Calu3 (cell line): ENCODE results near the gene MUTYH. TPM values are rescaled to one million over a fixed set of nuclear protein-coding genes. Genes with fewer than 3 reads are reported as not detected.

ENCODE experiments used
- BruUV-seq: library from RNA; stranded (reverse); fragments of 400-500 nt; replicated peaks from 2 replicates; lab custom pipeline; 2021; lab: Mats Ljungman, UMichigan
- CTCF ChIA-PET: fragments of 300-600 bp; sonication (Branson Sonifier 250); formaldehyde crosslinking; loops from one replicate; lab custom pipeline; 2022; ENCODE audit warnings: antibody characterized with exemption; lab: Charles Lee
- DNase-seq: peaks from one replicate; pipeline ENCODE4 v3.0.0; 2022
- H3K27ac Mint-ChIP-seq: one replicate; pipeline ENCODE4 v1.8.0; 2022; ENCODE audit warnings: mixed read lengths; ENCODE audit not compliant: unreplicated experiment
- H3K27me3 Mint-ChIP-seq: one replicate; pipeline ENCODE4 v1.8.0; 2022; ENCODE audit warnings: mixed read lengths; ENCODE audit not compliant: unreplicated experiment
- H3K36me3 Mint-ChIP-seq: one replicate; pipeline ENCODE4 v1.8.0; 2022; ENCODE audit warnings: mild to moderate bottlenecking, moderate library complexity, mixed read lengths; ENCODE audit not compliant: insufficient read depth, unreplicated experiment
- H3K4me1 Mint-ChIP-seq: one replicate; pipeline ENCODE4 v1.8.0; 2022; ENCODE audit warnings: mild to moderate bottlenecking, low read depth, mixed read lengths; ENCODE audit not compliant: unreplicated experiment
- H3K4me3 Mint-ChIP-seq: one replicate; pipeline ENCODE4 v1.8.0; 2022; ENCODE audit warnings: mild to moderate bottlenecking, low read depth, moderate library complexity, mixed read lengths; ENCODE audit not compliant: unreplicated experiment
- H3K9me3 Mint-ChIP-seq: one replicate; pipeline ENCODE4 v1.8.0; 2022; ENCODE audit warnings: low read depth, mixed read lengths; ENCODE audit not compliant: unreplicated experiment
- intact Hi-C: fragments of 100-400 bp; cut with micrococcal nuclease; formaldehyde crosslinking; loops from one replicate; pipeline ENCODE4 v1.10.0; 2022; ENCODE audit not compliant: unreplicated experiment
- total RNA-seq: library from RNA; stranded (reverse); gene quantifications from 2 replicates; pipeline ENCODE4 v1.2.3, GENCODE V29; 2022
- TF ChIP-seq, protein P1 (sequence below): fragments of 200-600 bp; IDR thresholded peaks from one replicate; pipeline ENCODE4 v1.8.0; 2022; ENCODE audit warnings: antibody characterized with exemption; ENCODE audit not compliant: unreplicated experiment

MUTYH gene
- total RNA-seq, 1 experiment from 2014 or later, result 48.1 TPM

GRCh38 chr1:45300669-45300997, 39.6 kb downstream of the MUTYH start:
- H3K4me3 Mint-ChIP-seq, result no peak overlapping the region
- no TSS peak for BruUV-seq
- CTCF ChIA-PET, result interaction anchor here (0.8 to 1.5 kb wide), 3 partner anchors 282 to 288 kb away, joined by 4 to 23 read pairs (median 5); partner anchors contain the start of gene UROD
- H3K27ac Mint-ChIP-seq, result no peak overlapping the region
- peaks cover 29% of the 10 kb centered on the region for H3K36me3 Mint-ChIP-seq
- TF ChIP-seq, protein P1, sequence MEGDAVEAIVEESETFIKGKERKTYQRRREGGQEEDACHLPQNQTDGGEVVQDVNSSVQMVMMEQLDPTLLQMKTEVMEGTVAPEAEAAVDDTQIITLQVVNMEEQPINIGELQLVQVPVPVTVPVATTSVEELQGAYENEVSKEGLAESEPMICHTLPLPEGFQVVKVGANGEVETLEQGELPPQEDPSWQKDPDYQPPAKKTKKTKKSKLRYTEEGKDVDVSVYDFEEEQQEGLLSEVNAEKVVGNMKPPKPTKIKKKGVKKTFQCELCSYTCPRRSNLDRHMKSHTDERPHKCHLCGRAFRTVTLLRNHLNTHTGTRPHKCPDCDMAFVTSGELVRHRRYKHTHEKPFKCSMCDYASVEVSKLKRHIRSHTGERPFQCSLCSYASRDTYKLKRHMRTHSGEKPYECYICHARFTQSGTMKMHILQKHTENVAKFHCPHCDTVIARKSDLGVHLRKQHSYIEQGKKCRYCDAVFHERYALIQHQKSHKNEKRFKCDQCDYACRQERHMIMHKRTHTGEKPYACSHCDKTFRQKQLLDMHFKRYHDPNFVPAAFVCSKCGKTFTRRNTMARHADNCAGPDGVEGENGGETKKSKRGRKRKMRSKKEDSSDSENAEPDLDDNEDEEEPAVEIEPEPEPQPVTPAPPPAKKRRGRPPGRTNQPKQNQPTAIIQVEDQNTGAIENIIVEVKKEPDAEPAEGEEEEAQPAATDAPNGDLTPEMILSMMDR, result no peak
- intact Hi-C loops, result loop anchor here (1.0 to 5.0 kb wide), 2 partner anchors 282 to 508 kb away; no protein-coding TSS in a partner anchor
- no peaks in the 10 kb centered on the region for H3K27me3 Mint-ChIP-seq
- no peak for DNase-seq
- peaks cover 8% of the 10 kb centered on the region for H3K4me1 Mint-ChIP-seq
- H3K9me3 Mint-ChIP-seq, result no peaks in the 10 kb centered on the region

DNA sequence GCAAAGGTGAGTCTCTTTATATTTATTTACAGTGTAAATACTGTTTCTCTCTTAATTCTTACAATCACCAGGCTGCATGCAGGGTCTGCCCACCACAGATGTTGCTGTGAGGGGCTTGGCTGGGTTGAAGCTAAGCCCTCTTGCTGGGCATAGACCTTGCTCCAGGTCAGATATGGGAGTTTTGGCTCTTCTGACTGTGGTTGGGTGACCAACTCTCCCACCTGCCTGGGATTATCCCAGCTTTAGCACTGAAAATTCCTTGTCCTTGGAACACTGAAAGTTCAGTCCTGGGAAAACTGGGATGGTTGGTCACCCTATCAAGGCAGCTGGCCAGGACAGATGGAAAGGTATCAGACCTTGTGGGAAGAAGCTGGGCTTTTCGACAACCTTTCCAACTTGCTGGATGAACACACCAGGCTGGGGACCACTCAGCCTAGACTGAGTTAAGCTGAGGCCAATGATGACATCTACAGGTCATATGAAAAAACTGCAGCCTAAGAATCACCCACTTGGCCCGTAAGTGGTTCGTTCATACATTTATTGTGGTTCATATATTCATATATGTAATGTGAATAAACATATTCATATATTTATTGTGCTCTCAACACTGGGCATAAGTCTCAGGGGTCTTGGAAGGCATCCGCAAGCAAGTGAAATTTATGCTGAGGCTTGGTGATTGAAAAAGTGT, 40.1 kb downstream of the MUTYH start:
- Mint-ChIP-seq H3K4me3 (no peak overlapping the region), H3K27me3 (no peaks in the 10 kb centered on the region), H3K27ac (no peak overlapping the region), H3K36me3 (peaks cover 29% of the 10 kb centered on the region), H3K9me3 (no peaks in the 10 kb centered on the region), H3K4me1 (peaks cover 8% of the 10 kb centered on the region)
- intact Hi-C loops, result loop anchor here (1.0 to 5.0 kb wide), 2 partner anchors 282 to 508 kb away; no protein-coding TSS in a partner anchor
- TF ChIP-seq, protein P1, result peak; percentile 64
- CTCF ChIA-PET, result interaction anchor here (0.5 to 1.5 kb wide), 4 partner anchors 131 to 288 kb away, joined by 3 to 23 read pairs (median 4); partner anchors contain the start of gene UROD
- peak; percentile 36 for DNase-seq
- BruUV-seq, result no TSS peak

DNA sequence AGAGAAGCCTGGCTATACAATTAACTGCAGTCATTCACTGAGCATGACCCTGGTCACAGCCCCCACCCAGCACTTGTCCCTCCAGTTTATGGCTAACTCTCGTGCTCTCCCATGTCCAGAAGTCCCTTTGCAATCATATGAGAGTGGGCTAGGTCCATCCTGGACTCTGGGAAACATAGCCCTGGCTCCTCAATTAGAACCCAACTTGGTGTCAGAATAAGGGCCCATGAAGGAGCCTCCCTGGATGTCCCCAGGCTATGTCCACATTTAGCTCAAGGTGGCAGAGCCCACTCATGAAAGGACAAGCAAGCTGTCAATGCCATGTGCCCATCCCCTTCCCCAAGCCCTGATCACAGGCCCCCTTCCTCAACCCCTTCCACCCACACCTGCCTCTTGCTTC, 40.9 kb downstream of the MUTYH start:
- H3K36me3 Mint-ChIP-seq, result peaks cover 26% of the 10 kb centered on the region
- H3K4me1 Mint-ChIP-seq, result peaks cover under 1% of the 10 kb centered on the region
- intact Hi-C loops, result no loop called here
- CTCF ChIA-PET, result interaction anchor here (1.5 to 2.1 kb wide), 3 partner anchors 281 to 288 kb away, joined by 4 to 23 read pairs (median 6); partner anchors contain the start of genes HECTD3 and UROD
- H3K4me3 Mint-ChIP-seq, result no peak overlapping the region
- H3K27ac Mint-ChIP-seq, result no peak overlapping the region
- no peaks in the 10 kb centered on the region for H3K27me3 Mint-ChIP-seq
- TF ChIP-seq, protein P1, result no peak
- no peaks in the 10 kb centered on the region for H3K9me3 Mint-ChIP-seq
- DNase-seq, result no peak
- BruUV-seq, result no TSS peak

GRCh38 chr1:45297666-45298356, 42.4 kb downstream of the MUTYH start:
- Mint-ChIP-seq H3K27me3 (no peaks in the 10 kb centered on the region), H3K4me3 (no peak overlapping the region), H3K36me3 (peaks cover 13% of the 10 kb centered on the region), H3K27ac (no peak overlapping the region), H3K9me3 (peaks cover 4% of the 10 kb centered on the region), H3K4me1 (no peaks in the 10 kb centered on the region)
- intact Hi-C loops, result no loop called here
- no peak for DNase-seq
- CTCF ChIA-PET, result interaction anchor here (1.0 to 2.1 kb wide), 3 partner anchors 279 to 286 kb away, joined by 4 to 6 read pairs (median 4); partner anchors contain the start of genes HECTD3 and UROD
- BruUV-seq, result no TSS peak
- TF ChIP-seq, protein P1, result no peak
